SK-MEL-5 (cell line): ENCODE results near the gene IMMP2L. TPM values are rescaled to one million over a fixed set of nuclear protein-coding genes. Genes with fewer than 3 reads are reported as not detected.

Experiments used
- DNase-seq: peaks from one replicate; pipeline ENCODE4 v3.0.0-alpha.2; 2016; ENCODE audit warnings: low read depth, low spot score
- in situ Hi-C: cut with HindIII; loops from 2 replicates; pipeline ENCODE4 v1.10.0; 2016; ENCODE audit warnings: low sequenced_read_pairs, high pct_unique_total_duplicates, low pct_unique_long_range_greater_than_20kb
- total RNA-seq: library from RNA; depleted of rRNA; stranded (reverse); fragments of >200 nt; shearing (Covaris generic); gene quantifications from 2 replicates; pipeline ENCODE4 v1.2.3, GENCODE V29; 2014

IMMP2L gene
- total RNA-seq, 1 experiment from 2014 or later = 58.2 TPM

DNA sequence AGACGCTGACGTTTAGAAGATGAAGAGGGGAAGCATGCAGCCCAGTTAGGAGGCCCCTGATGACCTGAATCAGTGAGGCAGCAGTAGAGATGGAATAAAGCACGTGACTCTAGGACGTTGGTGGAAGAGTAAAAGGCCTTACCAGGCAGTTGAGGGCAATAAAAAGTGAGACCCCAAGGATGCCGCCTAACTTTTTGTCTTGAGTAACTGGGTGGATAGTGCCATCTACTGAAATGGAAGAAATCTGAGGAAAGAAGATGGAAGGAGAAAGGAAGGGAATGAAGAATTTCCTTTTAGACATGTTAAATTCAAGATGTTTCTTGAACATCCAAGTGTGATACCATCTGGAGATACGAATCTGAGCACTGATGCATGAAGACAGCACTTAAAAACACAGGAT, 691.4 kb downstream of the IMMP2L start:
- in situ Hi-C loops = no loop called here
- DNase-seq = no peak

DNA sequence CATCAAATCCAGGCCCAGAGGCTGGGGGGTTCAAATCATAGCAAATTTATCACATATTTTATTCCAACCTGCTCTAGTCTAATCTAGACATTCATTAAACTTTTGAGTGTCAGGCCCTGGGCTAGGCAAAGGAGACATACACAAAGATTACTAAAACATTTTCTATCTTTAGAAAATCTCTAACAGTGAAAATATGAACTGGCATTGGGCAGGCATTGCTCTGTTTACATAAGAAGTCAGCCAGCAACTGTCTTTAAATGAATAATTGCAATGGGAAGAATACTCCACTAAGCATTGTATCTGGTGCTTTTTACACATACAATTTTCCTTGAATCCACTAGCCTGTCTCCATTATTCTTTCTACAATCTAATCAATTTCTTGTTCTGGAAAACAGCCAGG, 693.8 kb downstream of the IMMP2L start:
- in situ Hi-C loops = no loop called here
- no peak for DNase-seq

DNA sequence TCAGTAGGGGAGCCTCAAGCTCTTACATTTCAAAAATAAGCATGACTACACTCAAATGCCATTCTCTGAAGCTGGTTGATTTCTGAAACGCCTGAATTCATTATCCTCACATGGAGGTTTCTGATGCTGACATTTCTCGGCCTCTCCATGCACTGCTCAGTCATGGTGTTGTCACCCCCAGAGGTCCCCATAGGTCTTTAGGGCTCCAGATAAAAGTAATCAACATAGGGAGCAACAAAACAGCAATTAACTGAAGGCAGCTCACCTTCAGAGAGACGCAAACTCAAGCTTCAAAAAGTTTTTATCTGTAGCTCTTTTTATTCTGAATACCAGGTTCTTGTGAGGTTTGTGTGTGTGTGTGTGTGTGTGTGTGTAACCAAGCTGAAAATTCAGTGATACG, 694.5 kb downstream of the IMMP2L start:
- in situ Hi-C loops = no loop called here
- DNase-seq = no peak

DNA sequence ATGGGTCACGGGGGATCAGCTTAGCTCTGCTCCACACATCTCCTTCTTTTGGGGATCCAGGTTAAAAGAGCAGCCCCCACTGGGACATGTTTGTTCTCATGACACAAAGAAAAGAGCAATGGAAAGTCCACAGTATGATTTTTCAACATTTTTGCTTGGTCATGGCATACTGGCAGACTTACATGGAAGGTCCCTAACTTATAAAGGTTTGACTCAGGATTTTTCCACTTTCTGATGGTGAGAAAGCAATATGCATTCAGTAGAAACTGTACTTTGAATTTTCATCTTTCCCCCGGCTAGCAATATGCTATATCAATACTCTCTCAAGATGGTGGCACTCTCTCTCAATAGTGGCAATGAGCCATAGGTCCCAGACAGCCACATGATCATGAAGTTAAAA, 699.0 kb downstream of the IMMP2L start:
- no peak for DNase-seq
- in situ Hi-C loops = no loop called here

DNA sequence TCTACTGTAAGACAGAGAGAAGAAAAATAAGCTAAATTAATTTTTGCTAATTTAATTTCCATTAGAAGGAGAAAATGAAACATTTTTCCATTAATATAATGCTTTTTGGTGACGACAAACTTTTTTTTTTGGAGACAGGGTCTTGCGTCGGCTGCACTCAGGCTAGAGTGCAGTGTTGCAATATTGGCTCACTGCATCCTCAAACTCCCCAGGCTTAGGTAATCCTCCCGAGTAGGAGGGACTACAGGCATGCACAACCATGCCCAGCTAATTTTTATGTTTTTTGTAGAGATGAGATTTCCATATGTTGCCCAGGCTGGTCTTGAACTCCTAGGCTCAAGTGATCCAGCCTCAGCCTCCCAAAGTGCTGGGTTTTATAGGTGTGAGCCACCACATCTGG, 701.1 kb downstream of the IMMP2L start:
- in situ Hi-C loops = no loop called here
- no peak for DNase-seq

DNA sequence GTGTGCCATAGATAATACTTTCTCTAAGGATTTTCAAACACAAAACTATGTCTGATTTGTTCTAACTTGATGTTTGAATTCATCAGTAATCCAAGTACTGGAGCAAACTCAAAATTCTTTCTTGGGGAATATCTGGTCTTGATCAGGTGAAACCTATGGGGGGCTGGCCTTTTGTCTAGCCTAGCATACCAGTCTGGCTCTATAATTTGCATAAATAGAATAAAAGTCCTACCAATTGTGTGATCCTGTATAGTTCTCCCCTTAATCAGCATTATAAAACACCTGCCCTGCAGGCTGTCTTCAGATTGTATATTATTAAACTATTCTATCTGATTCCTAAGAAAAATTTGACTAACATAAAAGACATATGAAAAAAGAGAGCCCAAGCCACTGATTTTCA, 705.2 kb downstream of the IMMP2L start:
- in situ Hi-C loops = no loop called here
- no peak for DNase-seq

DNA sequence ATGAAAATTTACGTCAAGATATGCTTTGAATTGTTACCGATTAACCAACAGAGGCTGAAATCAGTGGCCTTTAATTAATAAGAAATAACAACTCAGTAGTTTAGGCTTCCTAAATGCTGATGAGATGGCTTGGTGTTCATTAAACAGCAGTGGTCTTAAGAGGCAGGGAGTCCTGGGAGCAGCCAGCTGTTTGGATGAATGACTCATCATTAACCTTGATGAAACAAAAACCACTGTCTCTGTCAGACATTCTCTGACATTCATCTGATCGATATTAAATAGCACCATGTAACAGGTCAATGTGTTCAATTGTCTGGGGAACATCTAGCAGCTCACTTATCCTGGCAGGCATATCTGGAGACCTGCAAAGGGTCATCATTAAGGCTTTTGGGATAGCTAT, 705.6 kb downstream of the IMMP2L start:
- DNase-seq = no peak
- in situ Hi-C loops = no loop called here

DNA sequence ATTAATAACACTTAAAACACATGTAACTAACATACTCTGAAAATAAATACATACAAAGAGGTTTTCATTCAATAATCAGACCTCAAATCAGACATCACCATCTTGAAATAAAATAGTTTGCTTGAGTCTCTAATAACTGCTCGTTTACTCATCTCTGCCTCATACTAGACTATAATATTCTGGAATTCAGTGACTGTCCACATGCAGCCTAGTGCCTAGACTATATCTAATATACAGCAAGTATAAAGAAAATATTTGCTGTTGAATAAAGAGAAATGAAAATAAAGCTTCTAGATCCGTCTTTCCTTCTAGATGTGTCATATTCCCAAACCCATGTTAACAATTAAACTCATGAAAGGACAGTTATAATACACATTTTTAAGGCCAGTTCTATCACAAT, 707.6 kb downstream of the IMMP2L start:
- DNase-seq = no peak
- in situ Hi-C loops = no loop called here

DNA sequence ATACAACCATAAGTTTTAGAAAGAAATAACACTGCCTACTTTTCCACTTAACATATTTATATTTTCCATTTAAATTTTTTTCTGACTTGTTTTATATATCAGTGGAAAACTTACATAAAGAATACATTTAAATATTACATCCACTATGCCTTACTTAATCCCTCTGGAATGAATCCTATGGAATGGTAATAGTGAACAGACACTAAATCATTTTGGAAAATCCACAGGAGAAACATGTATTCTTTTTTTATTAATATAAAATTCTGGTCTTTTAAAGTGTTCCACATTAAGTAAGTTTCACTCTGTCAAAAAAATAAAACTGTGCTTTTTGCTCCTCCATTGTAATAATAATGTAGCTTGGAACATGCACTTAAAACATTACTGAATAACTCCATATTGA, 708.1 kb downstream of the IMMP2L start:
- in situ Hi-C loops = no loop called here
- no peak for DNase-seq

DNA sequence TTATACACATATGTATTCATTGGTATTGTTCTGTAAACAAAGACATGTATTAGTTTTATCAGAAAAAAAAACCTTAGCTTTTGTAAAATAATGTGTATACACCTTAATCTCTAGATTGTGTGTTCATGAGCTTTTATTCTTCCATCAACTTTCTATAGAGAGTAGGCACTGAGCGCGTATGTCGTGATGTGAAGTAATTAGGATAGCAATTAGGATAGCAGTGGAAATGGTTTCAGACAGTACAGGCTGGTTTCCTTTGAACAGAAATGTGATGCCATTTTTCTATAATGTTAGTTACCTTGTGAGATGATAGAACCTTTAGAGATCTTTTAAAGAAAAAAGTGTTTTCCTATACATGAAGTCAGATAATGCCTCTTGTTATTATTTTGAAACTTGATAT, 709.0 kb downstream of the IMMP2L start:
- no peak for DNase-seq
- in situ Hi-C loops = no loop called here

DNA sequence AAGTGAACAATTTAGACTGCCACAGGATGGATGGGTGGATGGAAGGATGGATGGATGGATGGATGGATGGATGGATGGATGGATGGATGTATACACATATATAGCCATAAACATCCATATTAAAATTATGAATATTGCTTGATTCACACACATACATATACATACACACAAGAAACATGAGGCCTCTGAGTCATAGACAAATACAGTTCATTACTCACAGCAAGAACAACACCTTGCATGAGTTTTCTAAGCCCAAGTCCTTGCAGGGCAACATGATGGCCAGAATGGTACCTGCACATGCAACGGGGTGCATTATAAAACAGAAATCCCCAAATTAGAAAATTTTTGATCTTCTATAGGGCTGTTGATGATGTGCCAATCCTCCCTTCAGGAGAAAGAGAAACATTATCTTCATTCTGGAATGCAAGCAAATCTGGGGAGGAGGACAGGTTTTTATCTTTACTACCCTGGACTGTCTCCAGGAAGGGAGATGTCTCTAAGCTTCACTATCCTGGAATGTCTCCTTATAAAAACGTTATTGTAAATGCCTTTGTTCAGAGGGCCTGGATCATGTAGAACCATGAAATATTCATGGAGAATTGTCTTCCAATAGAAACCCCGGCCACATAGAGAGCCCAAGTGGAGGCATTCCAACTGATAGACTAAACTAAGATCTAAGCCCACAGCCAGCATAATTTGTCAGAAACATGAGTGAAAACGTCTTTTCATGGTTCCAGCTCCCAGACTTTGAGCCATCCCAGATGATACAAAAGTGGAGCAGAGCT, 709.9 kb downstream of the IMMP2L start:
- in situ Hi-C loops = no loop called here
- no peak for DNase-seq

DNA sequence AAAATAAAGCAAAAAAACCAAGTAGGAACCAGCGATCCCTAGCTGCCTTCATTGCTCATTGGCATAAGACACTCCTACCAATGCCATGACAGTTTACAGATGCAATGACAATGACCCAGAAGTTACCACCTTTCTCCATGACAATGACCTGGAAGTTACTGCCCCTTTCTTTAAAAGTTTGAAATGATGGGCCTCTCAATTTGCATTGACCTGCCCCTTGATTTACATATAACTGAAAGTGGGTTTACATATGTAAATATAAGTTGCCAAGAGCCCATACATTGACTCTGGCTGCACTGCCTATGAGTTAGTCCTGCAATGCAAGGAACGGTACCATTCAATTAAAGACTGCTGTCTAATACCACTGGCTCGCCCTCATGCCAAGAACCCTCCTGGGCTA, 712.1 kb downstream of the IMMP2L start:
- no peak for DNase-seq
- in situ Hi-C loops = no loop called here

DNA sequence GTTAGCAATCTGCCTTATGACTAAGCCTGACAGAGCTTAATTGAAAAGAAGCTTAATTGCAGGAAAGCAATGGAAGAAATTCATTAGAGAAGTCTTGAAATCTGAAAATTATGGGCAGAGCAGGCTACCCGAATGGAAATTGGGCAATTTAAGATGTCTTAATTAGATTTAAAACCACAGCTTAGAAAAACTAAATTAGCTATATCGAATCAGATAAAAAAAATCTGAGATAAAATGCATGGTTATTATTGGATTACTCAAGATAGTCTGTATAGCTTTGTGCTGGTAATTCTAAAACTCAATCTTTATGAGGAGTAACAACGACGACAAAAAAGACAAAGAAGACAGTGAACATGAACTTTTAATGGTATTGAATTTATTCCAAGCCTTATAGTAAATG, 719.5 kb downstream of the IMMP2L start:
- DNase-seq = no peak
- in situ Hi-C loops = no loop called here

DNA sequence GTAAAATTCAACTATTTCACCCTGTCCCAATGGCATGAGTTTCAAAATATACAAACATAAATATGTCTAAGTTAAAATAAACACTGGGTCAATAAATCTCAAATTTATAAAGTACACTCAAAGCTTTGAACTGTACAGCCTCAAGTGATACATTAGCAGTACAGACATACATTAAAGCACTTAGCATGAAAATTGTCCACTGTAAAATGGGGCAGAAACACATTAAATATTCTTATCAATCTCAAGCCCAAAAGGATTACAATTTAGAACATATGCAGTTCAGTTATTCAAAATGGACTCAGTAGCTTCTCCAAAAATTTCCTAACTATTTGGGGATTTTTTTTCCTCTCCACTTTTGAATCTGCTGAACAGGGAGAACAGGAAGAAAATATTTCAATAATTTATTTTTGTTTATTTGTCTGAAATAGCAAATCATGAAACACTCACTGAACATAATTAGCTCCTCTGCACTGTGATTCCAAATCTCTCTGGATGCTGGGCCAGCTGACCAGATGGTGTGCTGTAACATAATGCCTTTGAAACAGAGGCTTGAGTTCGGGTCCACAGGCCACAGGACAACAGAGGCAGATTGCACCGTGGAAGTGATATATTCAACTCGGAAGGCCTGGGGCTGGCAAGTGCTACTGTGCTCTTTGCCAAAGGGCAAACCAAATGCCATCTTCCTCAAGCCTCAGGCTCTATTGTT, 720.3 kb downstream of the IMMP2L start:
- in situ Hi-C loops = no loop called here
- DNase-seq = no peak

DNA sequence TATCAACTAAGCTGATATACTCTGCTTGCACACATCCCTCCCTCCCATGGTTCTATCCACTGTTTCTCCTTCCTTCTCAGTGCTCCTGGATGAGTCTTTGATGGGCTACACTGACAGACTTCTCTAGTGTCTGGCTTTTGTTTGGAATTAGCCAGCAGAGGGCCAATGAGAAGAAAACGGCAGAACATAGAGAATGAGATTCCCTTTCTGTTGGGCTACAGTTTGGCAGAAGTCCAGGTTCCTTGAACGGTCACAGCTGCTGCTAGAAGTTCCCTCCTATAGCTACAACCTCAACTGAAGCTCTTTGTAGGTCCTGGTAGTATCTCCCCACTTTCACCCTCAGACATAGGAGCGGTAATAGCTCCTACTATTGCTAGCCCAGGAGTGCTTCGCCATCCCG, 722.4 kb downstream of the IMMP2L start:
- DNase-seq = peak; percentile 61
- in situ Hi-C loops = no loop called here

DNA sequence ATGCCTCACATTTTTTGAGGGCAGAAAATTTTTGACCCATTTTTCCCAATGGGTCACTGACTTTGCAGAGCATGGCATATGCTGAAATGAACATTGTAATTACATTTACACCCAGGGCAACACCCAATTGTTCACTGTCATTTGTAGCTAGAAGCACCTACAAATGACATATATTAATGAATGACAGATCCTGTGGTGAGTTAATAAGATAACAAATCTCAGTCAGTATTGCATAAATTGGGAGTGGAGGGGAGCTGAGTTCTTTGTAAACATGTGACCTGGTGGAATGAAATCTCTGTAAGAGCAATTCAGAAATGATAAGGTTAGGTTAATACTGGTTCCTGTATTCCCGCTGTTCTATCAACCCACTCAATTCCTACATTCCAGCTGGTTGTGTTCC, 726.4 kb downstream of the IMMP2L start:
- in situ Hi-C loops = no loop called here
- no peak for DNase-seq

DNA sequence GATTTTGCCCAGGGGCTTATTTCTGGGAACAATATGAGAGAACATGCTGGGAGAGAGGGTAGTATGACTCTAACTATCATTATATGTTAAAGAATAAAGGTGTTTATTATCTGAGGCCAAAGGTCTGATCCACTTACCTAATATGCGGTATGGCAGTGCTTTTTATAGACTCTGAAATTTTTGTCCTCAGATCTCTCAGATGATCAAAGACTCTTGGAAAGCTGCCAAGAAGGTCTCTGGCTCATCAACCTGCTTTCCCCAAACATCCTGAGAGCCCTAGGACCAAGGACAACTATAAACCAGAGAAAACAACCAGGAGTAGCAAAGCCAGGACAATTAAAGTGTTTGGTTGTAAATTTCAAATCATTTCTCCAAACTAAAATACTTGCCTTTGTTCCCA, 727.1 kb downstream of the IMMP2L start:
- no peak for DNase-seq
- in situ Hi-C loops = no loop called here

DNA sequence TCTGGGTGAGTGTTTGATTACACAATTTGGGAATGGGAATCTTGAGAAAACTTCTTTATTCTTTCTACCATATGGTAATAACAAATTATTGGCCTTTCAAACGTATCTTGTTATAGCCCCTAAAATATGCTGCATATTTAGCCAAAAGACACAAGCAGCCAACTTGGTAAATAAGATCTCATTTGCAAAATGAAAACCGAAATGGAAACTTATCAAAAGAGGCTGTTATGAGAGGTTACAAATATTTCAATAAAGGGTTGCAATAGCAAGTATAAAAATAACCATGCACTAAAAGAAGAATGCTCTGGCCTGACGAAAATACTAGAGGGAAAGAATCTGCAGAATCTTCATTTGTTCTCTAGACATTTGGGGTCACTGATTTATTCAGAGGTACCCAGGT, 730.9 kb downstream of the IMMP2L start:
- DNase-seq = no peak
- in situ Hi-C loops = no loop called here

DNA sequence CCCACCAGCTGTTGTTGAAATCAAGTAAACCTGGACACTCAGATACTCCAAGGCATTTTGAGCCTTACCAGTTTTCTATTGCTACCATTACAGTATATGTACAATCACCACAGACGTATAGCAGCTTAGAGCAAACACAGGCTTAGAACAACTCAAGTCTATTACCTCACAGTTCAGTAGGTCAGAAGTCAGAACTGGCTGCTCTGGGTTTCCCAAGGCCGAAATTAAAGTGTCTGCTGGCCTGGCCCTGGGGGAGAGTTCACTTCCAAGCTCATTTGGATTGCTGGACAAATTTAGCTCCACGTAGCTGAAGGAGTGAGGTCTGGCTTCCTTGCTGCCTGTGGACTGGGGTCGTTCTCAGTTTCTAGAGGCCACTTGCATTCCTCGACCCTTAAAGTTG, 731.5 kb downstream of the IMMP2L start:
- in situ Hi-C loops = no loop called here
- DNase-seq = no peak
